CD4-positive, alpha-beta T cell treated with Interleukin-4 for 1 hour (primary cell): ENCODE measurements around the gene OR1J2.
A peak's percentile ranks its signal among the peaks of the same experiment; 100 is the strongest.
"Not testable (repeated sequence)": the region's sequence is repeated elsewhere in the genome, so short reads cannot be mapped to it uniquely, and the experiment has no call there.

Experiments used
- DNase-seq, 2 donors: peaks; one replicate each; pipeline ENCODE4 v3.0.0-alpha.2; 2020 to 2022

The OR1J2 gene, protein sequence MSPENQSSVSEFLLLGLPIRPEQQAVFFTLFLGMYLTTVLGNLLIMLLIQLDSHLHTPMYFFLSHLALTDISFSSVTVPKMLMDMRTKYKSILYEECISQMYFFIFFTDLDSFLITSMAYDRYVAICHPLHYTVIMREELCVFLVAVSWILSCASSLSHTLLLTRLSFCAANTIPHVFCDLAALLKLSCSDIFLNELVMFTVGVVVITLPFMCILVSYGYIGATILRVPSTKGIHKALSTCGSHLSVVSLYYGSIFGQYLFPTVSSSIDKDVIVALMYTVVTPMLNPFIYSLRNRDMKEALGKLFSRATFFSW

DNA sequence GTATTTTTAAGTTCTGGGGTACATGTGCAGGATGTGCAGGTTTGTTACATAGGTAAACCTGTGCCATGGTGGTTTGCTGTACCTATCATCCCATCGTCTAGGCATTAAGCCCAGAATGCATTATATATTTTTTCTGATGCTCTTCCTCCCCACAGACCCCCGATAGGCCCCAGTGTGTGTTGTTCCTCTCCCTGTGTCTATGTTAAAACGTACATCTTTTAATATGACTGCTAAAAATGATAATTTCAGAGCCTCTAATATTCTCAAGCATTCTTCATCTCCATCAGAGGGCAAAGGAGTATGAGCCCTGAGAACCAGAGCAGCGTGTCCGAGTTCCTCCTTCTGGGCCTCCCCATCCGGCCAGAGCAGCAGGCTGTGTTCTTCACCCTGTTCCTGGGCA is at the start of gene OR1J2:
TSS of gene OR1J2 (plus strand) at position 301 of the 400 bp plus-strand sequence. CDS start at position 301, 0 bp downstream.
- no peak for DNase-seq

DNA sequence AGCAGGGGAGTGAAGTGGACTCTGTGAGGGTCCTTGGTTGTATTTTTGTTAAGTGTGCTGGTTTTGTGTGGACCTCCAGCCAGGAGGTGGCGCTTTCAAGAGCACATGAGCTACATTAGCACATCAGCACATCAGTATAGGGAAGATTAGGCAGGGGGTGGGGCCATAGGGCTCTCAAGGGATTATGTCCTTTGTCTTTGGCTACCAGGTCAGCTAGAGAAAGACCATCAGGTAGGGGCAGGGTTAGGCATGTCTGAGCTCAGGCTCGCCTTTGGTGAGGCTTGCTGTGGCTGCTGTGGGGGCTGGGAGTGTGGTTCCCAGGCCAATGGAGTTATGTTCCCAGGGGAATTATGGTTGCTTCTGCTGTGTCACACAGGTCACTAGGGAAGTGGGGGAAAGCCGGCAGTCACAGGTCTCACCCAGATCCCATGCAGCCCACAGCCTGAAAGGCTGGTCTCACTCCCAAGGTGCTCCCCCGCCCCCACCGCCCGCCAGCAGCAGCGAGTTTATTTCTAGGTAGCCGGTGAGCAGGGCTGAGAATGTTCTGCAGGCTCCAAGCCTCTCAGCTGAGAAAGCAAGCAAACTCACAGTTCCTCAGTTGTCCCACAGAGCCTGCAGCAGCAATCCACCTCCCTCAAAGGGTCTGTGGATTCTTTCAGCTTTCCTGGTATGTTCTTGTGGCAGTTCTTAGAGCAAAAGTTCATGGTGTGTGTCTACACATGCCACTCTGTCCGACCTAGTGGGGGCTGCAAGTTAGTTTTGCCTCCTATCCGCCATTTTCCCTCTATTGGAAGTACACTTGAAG is 46.6 kb upstream of the OR1J2 start:
- peak; percentile 15 to 25 for DNase-seq

DNA sequence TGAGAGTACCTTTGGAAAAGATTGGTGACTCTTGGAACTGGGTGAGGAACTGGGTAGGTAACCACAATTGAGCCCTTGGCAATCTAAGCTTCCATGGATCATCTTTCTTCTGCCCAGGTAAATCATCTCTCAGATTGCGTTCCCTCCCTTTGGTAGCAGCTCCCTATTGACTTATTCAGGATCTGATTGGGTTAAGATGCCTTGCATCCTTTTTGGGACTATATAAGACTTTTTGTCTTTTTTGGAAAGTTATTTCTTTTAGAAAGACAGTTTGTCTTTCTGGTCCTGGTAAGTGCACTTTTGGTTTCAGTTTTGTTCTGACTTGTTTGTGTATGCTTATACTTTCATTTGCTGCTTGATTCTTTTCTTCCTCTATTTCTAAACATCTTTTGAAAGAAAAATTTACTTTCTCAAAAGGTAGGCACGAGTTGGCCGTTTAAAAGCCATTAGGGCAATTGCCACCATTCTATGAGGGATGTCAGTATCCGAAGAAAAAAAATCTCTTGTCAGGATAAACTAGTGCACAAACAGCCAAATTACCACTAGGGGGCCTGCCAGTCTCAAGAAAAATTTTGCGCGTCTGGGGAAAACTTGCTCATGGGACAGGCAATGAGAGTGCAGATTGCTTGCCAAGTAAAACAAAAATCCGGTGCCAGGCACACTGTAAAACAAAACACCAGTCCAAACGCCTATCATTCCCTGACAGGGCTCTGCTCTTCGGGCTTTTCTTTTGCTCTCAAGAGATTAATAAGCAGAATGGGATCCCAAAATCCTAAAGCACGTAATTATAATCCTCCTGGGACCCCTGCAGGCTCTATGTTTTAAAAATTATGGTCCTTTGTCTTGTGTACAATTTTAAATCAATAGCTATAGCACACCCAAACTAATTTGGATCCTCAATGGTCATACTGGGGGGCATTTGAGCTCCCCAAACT is 45.7 kb upstream of the OR1J2 start:
- peak; percentile 70 to 76 for DNase-seq

DNA sequence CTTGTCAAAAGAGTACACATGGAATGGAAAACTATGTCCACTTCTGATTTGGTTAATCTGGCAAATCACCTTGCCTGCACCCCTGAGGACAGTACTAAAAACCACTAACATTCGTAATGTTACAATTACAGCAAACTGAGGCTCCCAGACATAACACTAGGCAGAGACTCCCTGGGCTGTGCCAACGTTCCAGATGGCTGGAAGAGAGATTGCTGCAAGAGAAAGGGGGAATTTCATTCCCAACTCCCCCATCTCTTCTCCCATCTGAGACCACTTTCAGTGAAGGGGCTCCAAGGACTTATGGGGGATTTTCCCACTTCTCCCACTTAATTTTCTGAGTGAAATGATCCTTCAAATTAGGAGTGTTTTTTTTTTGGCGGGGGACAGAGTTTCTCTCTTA is 44.1 kb upstream of the OR1J2 start:
- DNase-seq, result no peak

DNA sequence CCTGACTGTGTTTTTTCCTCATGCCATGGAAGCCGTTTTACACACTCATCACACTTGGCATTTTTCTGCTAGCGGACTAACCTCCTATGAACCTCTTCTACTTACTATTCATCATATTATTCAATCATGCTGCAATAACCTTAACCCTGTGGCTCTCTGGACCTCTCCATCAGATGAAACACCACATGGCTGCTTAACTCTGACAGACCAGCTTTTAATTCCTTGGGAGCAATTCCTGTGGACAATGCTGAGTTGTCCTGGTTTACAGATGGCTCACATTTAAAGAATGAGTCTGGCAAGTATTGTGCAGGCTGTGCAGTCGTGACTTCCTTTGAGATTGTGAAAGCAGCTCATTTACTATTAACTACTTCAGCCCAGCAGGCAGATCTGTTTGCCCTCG is 41.9 kb upstream of the OR1J2 start:
- DNase-seq, result no peak

DNA sequence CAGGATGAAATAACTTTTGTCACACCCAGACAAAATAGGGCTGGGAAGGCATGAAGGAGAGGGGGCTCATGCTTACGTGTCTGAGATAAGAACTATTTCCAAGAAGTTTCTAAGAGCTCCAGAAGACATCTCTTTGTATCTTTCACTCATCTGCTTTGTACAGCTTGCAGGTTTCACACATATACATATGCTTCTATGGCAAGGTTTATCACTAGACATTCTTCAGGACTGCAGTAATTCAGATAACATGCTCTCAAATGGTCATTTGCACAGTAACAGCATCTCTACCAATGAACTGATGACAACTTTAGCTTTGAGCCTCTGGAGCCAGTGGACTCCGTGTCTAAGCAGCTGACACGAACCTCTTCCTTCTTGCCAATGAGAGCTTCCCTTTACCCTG is 36.0 kb upstream of the OR1J2 start:
- no peak for DNase-seq

DNA sequence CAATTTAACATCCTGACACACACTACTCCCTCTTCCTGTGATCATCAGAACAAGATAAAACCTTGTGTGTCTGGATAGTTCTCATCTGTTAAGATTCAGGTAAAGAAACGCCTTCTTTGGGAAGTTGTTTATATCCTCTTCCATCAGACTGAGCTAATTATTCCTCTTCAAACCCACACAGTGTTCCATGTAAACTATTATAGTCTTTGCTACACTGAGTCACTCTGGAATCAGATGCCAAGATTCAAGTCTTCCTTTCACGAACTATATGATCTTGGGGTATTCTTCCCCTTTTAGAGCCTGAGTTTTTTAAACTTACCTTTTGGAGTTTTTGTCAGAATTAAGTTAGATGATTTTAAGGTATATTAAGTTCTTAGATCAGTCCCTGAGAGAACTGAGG is 34.9 kb upstream of the OR1J2 start:
- DNase-seq, result no peak

DNA sequence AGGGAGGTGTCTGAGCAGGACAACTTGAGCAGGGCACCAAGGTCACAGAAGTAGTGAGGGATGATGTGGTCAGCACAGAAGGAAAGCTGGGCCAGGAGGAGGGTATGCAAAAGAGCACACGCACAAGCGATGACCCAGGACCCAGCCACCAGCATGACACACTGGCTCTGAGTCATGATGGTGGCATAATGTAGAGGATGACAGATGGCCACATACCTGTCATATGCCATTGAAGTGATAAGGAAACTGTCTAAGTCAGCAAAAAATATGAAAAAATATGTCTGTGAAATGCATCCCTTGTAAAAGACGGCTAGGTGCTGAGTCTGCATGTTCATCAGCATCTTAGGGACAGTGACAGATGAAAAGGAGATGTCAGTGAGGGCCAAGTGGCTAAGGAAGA is 33.3 kb upstream of the OR1J2 start:
- DNase-seq, result no peak

DNA sequence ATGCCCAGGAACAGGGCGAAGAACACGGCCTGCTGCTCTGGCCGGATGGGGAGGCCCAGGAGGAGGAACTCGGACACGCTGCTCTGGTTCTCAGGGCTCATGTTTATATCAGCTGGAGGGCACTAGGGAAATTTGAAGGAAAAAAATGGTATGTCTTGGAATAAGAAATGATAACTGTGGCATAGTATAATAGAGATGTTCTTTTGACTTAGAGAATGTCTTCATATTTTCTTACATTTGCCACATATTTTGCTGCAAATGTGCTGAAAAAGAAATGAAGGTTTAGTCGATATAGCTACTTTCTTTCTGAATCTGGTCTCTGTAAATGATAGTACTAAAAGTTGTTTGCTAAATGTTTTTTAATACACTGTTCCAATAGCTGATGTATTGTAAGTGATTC is 32.8 kb upstream of the OR1J2 start, which contains the start of gene OR1J1:
TSS of gene OR1J1 (minus strand) at position 101 of the 400 bp plus-strand sequence. CDS start at position 101, 0 bp downstream.
- no peak for DNase-seq

DNA sequence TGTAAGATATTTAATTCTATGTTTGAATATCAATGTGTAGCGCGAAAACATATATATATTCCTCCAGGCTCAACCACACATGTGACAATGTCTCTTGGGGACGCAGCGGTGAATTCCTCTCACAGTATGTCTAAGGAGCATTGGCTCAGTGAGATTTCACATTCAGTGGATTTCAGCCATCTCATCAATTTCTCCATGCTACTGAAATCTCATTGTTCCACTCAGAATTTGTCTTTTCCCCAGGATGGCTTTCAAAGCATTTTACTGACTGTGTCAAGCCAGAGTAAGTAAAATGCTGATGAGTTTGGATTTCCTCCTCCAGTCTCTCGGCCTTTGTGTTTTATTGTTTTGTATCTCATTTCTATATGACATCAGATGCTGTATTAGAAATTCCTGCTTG is 31.5 kb upstream of the OR1J2 start:
- DNase-seq, result no peak

DNA sequence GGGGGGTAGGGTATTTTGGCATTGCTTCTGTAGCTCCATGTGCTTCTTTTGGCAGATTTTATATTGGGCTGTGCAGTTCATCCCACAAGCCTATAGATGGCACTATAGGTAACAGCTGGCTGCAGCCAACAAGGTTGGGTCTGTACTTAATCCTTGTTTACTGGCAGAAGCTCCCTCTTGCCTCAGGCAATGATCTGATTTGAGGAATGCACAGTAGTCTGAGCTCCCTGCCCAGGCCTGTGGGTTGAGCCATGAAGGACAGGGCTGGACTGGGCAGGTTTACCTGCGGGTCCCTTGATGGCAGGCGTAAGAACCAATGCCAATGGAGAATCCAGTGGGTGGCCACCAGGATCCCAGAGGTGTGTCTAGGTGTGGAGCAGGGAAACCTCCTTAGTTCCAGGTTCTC is 11.7 kb upstream of the OR1J2 start:
- peak in 1 of 2 donors; percentile 34 for DNase-seq

DNA sequence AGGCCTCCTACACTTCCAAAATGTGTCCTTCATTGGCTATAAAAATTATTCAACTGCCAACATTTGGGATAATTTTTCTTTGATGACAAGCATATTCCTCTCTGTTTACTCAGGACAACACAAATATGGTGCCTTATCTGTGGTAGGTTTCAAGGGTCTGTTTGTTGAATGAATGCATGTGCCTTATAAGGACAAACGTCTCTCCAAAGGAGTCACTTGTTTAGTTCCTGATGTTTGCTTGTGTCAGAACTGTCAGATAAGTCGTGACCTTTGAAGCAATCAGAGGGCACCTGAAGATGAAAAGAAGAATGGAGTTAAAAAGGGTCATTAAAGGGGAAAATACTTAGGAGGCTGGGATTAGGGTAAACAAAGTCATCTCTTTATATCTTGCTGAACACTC is 3.6 kb upstream of the OR1J2 start:
- no peak for DNase-seq

DNA sequence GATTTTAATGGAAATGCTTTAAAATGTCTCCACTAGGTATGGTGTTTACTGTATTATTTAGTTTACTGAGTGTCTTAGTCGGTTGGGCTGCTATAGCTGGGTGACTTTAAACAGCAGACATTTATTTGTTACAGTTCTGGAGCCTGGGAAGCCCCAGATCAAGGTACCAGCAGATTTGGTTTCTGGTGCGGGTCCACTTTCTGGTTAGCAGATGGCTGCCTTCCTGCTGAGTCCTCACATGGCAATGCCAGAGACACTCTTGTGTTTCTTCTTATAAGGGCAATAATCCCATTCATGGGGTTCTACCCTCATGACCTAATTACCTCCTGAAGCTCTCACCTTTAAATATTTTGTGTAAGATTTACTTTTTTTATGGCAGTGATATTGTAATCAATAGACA is 7.6 kb downstream of the OR1J2 start:
- DNase-seq, result no peak

DNA sequence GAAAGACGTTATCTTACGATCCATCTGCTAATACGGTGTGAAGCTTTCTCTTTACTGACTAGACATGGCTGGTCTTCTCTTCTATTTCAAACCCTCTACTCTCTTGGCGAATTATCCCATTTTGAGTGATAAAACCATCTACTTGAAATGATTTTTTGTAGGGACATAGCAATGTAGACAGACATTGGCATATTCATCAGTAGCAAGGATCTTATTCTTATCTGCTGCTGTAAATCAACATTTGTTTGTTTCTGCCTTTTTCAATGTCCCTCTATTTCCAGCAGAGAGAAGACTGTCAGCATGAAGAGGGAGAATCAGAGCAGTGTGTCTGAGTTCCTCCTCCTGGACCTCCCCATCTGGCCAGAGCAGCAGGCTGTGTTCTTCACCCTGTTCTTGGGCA is 8.2 kb downstream of the OR1J2 start, which contains the start of gene OR1J4:
TSS of gene OR1J4 (plus strand) at position 301 of the 400 bp plus-strand sequence. CDS start at position 301, 0 bp downstream.
- DNase-seq, result no peak

DNA sequence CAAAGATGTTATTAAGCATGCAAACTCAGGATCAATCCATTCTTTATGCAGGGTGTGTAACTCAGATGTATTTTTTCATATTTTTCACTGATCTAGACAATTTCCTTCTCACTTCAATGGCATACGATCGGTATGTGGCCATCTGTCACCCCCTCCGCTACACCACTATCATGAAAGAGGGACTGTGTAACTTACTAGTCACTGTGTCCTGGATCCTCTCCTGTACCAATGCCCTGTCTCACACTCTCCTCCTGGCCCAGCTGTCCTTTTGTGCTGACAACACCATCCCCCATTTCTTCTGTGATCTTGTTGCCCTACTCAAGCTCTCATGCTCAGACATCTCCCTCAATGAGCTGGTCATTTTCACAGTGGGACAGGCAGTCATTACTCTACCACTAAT is 8.8 kb downstream of the OR1J2 start:
- no peak for DNase-seq

DNA sequence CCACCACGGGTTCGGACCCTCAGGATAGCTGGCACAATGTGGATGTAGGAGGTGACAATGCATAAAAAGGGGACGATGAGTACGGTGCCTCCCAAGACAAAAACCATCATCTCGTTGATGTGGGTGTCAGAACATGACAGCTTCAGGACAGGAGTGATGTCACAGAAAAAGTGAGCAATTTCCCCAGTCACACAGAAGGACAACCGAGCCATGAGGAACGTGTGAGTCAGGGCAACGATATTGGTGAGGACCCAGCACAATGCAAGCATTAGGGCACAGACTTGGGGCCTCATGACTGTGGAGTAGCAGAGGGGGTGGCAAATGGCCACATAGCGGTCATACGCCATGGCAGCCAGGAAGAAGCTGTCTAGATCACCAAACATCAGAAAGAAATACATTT is 16.0 kb downstream of the OR1J2 start:
- no peak for DNase-seq

DNA sequence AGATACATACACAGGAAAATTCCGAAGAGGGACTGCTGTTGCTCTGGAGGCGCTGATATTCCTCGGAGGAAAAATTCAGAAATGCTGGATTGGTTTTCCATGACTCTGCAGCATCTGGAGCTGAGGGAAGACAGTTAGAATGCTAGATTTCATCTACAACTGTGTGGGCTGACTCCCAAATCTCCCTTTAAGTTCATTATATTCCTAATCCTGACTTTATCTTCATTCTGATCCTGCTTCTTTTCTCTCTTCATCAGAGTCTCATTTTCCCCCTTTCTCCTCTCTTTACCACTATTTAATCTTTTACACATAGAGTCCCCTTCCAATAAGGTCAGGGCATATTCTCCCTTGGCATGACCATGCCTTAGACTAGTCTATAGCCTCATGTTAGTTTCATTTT is 16.6 kb downstream of the OR1J2 start, which contains the start of gene OR1N1:
TSS of gene OR1N1 (minus strand) at position 101 of the 400 bp plus-strand sequence. CDS start at position 101, 0 bp downstream.
- no peak for DNase-seq

DNA sequence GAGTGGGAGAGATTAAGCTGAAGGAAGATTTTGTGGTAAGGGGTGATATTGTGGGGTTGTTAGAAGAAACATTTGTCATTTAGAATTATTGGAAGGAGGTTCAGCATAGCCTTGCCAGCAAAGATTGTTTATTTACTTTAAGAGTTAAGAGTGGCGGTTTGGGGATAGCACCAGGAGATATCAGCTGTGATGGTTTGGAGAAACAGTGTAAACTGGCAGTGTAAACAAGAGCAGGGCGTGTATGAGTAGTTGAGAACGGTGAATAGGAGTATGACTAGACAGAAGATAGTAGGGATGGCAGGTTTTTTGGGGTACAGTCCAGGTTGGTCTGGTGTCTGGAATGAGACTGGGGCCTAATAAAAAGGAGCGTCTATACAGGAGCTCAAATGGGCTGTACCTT is 20.6 kb downstream of the OR1J2 start:
- DNase-seq, result not testable (repeated sequence)

DNA sequence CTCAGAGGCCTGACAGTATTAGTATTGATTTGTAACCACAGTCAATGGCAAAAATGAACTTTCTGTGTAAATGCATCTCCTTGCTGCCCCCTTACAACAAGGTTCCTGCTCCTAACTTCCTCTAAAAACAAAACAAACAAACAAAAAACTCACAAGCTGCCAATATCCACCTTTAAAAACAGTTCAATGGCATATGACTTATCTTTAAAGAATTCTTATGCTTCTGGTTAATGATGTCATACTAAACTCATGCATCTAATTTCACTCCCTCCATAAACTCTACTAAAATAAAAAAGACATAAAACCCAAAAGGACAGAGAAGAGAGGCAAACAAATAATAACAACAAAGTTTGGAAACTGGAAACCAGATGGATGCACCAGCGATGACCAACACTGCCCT is 25.5 kb downstream of the OR1J2 start:
- no peak for DNase-seq

DNA sequence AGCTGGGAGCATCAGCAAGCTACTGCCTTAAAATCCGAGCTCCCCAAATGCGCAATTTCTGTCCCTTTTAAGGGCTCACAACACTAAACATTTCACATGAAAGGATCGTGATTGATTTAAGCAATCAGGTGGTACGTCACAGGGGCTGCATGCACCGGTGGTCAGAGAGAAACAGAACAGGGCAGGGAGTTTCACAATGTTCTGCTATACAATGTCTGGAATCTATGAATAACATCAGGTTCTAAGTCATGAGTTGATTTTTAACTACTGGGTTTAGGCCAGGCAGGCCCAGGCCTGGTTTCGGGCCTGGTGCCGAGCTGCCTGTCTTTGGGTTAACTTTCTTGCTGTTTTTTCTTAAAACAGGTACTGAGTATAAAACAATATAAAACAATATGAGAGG is 26.5 kb downstream of the OR1J2 start:
- not testable (repeated sequence) for DNase-seq

DNA sequence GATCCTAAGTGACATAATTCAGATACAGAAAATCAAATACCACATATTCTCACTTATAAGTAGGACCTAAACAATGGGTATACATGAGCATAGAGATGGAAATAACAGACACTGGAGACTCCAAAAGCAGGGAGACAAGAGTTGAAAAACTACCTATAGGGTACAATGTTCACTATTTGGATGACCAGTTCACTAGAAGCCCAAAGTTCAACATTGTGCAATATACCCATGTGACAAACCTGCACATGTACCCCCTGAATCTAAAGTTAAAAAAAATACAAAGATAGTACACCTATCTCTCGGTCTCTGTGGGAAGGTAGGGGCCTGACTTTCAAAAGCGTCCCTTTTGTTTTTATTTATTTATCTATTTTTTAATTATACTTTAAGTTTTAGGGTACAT is 28.2 kb downstream of the OR1J2 start:
- DNase-seq, result no peak

DNA sequence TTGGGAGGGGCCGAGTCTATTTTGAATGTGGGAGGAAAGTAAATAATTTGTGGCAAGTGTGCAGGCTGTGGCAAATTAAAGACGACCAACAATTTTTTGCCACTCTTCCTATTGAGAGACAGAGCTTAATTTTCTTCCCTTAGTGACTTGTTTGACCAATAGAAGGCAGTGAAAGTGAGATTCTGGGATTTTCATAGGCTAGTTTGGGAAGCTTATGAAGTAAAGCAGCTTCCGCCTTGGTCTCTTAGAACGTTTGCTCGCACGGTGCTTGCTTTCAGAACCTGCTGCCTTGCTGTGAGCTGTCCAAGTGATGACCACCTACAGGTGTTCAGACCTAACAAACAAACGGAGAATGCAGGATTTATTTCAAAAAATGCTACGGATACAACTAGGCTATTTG is 35.6 kb downstream of the OR1J2 start:
- DNase-seq, result no peak

DNA sequence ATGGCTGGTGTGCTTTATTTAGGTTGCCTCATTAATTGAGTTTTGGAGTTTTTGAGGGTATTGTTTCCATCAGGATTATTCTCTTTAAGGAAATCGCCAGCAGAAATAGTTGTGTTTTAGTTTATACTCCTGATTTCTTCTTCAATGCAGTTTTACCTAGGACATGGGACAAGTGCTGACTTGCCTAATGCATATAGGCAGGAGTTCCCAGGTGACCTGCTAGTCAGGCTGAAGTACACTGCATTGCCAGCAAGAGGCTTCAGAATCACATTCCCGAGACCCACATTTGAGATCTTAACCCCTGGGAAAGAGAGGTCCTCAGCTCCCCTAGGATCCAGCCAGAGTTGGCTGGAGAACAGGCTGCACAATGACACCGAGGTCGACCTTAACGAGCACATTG is 40.8 kb downstream of the OR1J2 start:
- no peak for DNase-seq
